ENCODE measurements around the gene MYH10.

- TF ChIP-seq POLR2AphosphoS5 (IDR thresholded peaks at IDR 0.05; ENCODE audit: borderline replicate concordance, low read depth, low read length) (no peak), EZH2 (IDR thresholded peaks at IDR 0.05) (no peak), FOXP2 (optimal IDR thresholded peaks at IDR 0.05; ENCODE audit: control extremely low read depth, extremely low read length, insufficient read depth) (no peak)
Observed at GRCh38 chr17:8503368-8503767, 127.2 kb downstream of the MYH10 start.
